Left ventricle myocardium inferior (tissue), 1 donor: ENCODE data around the gene SLC38A10. TPM values are rescaled to one million over a fixed set of nuclear protein-coding genes. Genes with fewer than 3 reads are reported as not detected.

Source experiments
- DNase-seq: peaks from one replicate; pipeline ENCODE4 v3.0.0-alpha.2; 2020
- H3K27ac ChIP-seq: fragments of 200-600 bp; replicated peaks from 2 replicates; pipeline ENCODE4 v1.8.0; 2021
- H3K27me3 ChIP-seq: fragments of 200-600 bp; 2 replicates; pipeline ENCODE4 v1.8.0; 2021; ENCODE audit warnings: low read depth
- H3K36me3 ChIP-seq: fragments of 200-600 bp; 2 replicates; pipeline ENCODE4 v1.8.0; 2021
- H3K4me1 ChIP-seq: fragments of 200-600 bp; 2 replicates; pipeline ENCODE4 v1.8.0; 2021
- H3K4me3 ChIP-seq: fragments of 200-600 bp; 2 replicates; pipeline ENCODE4 v1.8.0; 2021; ENCODE audit warnings: mild to moderate bottlenecking, moderate library complexity
- H3K9me3 ChIP-seq: fragments of 200-600 bp; replicated peaks from 2 replicates; pipeline ENCODE4 v1.8.0; 2021
- CTCF ChIP-seq: fragments of 200-600 bp; IDR thresholded peaks from 2 replicates; pipeline ENCODE4 v1.8.0; 2021; ENCODE audit warnings: antibody characterized with exemption, mild to moderate bottlenecking, borderline replicate concordance
- intact Hi-C: fragments of 100-400 bp; cut with micrococcal nuclease; formaldehyde crosslinking; loops from one replicate; pipeline ENCODE4 v1.11.0; 2022
- total RNA-seq: library from RNA; stranded (reverse); fragmentation: NEBNext Ultra II Directional; extraction: Animal tissue kit (Norgen Biotek cat#: 25700); gene quantifications from one replicate; pipeline ENCODE4 v1.2.1, GENCODE V29; 2021
- donor health status: DM: no; HTN: yes; CAD: no; lungs with severe emphysema.

The SLC38A10 gene
- total RNA-seq, 1 donor from 2014 or later = 50.1 TPM

- H3K27ac ChIP-seq = no peak overlapping the region
- TF ChIP-seq CTCF = no peak
- peaks cover 9% of the 10 kb centered on the region for H3K36me3 ChIP-seq
- H3K4me1 ChIP-seq = peaks cover 45% of the 10 kb centered on the region
- H3K4me3 ChIP-seq = peak overlapping the region; percentile 99
- DNase-seq = no peak
- H3K27me3 ChIP-seq = no peaks in the 10 kb centered on the region
- H3K9me3 ChIP-seq = no peaks in the 10 kb centered on the region
- intact Hi-C loops = no loop called here
Observed at GRCh38 chr17:81240761-81241160, 54.3 kb downstream of the SLC38A10 start.

GRCh38 chr17:81239714-81240555, 55.2 kb downstream of the SLC38A10 start:
- peaks cover 45% of the 10 kb centered on the region for H3K4me1 ChIP-seq
- no peak for DNase-seq

GRCh38 chr17:81238815-81239713, 56.0 kb downstream of the SLC38A10 start, which contains the start of the genes NDUFAF8 and TEPSIN:
Gene NDUFAF8 (plus strand): TSS chr17:81239318. CDS start chr17:81239364, 46 bp downstream.
Gene TEPSIN (minus strand): TSS chr17:81239055. CDS start chr17:81239033, 22 bp downstream.
- peak; percentile 97 for DNase-seq
- TF ChIP-seq CTCF = peak; percentile 11
- no peaks in the 10 kb centered on the region for H3K9me3 ChIP-seq
- peaks cover 45% of the 10 kb centered on the region for H3K4me1 ChIP-seq
- intact Hi-C loops = no loop called here
- H3K36me3 ChIP-seq = peaks cover 11% of the 10 kb centered on the region
- H3K27me3 ChIP-seq = no peaks in the 10 kb centered on the region
- peak within 1 kb of the TSS; percentile 92 for H3K27ac ChIP-seq
- H3K4me3 ChIP-seq = peak within 1 kb of the TSS; percentile 99

More at GRCh38 chr17:81239714-81240555, 55.2 kb downstream of the SLC38A10 start:
- intact Hi-C loops = no loop called here
- H3K36me3 ChIP-seq = peaks cover 11% of the 10 kb centered on the region
- no peaks in the 10 kb centered on the region for H3K27me3 ChIP-seq
- H3K27ac ChIP-seq = peak overlapping the region; percentile 92
- no peaks in the 10 kb centered on the region for H3K9me3 ChIP-seq
- H3K4me3 ChIP-seq = peak overlapping the region; percentile 99
- no peak for TF ChIP-seq CTCF

- Histone ChIP-seq H3K4me3 (peak overlapping the region; percentile 99), H3K9me3 (no peaks in the 10 kb centered on the region), H3K36me3 (peaks cover 15% of the 10 kb centered on the region), H3K4me1 (peaks cover 45% of the 10 kb centered on the region), H3K27ac (peak overlapping the region; percentile 92), H3K27me3 (no peaks in the 10 kb centered on the region)
- intact Hi-C loops = no loop called here
- no peak for DNase-seq
- no peak for TF ChIP-seq CTCF
Observed at GRCh38 chr17:81238490-81238814, 56.7 kb downstream of the SLC38A10 start.

- peaks cover 21% of the 10 kb centered on the region for H3K36me3 ChIP-seq
Observed at GRCh38 chr17:81237591-81238489, 57.3 kb downstream of the SLC38A10 start.

More at GRCh38 chr17:81237591-81238489, 57.3 kb downstream of the SLC38A10 start:
- TF ChIP-seq CTCF = no peak
- intact Hi-C loops = no loop called here
- no peak for DNase-seq
- H3K9me3 ChIP-seq = no peaks in the 10 kb centered on the region
- peak overlapping the region; percentile 92 for H3K27ac ChIP-seq
- peak overlapping the region; percentile 99 for H3K4me3 ChIP-seq
- H3K4me1 ChIP-seq = peaks cover 45% of the 10 kb centered on the region
- no peaks in the 10 kb centered on the region for H3K27me3 ChIP-seq
